ENCODE results near the gene ACSS1. TPM values are rescaled to one million over a fixed set of nuclear protein-coding genes. Genes with fewer than 3 reads are reported as not detected.

ACSS1 gene
- polyA plus RNA-seq, 4 donors, result 27.9 to 106 (median 55.4) TPM

DNA sequence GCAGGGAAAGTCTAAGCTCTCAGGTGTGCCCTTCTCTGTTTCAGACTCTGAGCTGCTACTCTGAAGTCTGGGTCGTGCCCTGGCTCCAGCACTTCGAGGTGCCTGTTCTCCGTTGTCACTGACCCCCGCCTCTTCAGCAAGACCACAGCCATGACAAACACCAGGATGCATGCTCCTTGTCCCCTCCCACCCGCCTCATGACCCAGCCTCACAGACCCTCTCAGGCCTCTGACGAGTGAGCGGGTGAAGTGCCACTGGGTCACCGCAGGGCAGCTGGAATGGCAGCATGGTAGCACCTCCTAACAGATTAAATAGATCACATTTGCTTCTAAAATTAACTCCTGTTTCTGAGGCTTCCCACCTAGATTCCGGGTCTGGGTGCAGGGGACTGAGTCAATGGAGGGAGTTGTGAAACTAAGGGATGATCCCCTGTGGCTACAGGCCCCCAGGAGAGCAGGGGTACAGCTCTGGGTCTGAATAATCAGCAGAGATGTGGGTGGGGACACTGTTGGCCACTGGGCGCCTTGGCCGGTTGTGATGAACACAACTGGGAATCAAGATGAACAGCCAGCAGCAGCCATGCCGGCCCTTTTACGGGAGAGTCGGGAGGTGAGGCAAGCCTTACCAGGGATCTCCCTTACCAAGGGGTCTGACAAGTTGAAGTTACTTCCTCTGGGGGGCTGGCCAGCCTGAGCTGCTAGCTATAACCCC is 98.2 kb downstream of the ACSS1 start:
- Histone ChIP-seq H3K27ac (ENCODE audit: low read depth in 1 of 3, low read length in 2 of 3) (no peak overlapping the region), H3K4me1 (ENCODE audit: control insufficient read depth in 3 of 3, insufficient read depth in 2 of 3, low read depth in 1 of 3, low read length in 2 of 3) (no peaks in the 10 kb centered on the region), H3K36me3 (ENCODE audit: control insufficient read depth in 3 of 3, insufficient read depth in 2 of 3, low read depth in 1 of 3, low read length in 3 of 3) (peaks cover 18 to 68% (median 23%) of the 10 kb centered on the region in 3 donors), H3K4me3 (ENCODE audit: low read depth in 1 of 3, low read length in 3 of 3) (no peak overlapping the region), H3K9me3 (ENCODE audit: control insufficient read depth in 2 of 2, insufficient read depth in 1 of 2, low read depth in 1 of 2, low read length in 1 of 2) (no peaks in the 10 kb centered on the region), H3K27me3 (ENCODE audit: control insufficient read depth in 3 of 3, insufficient read depth in 3 of 3, low read length in 3 of 3) (no peaks in the 10 kb centered on the region)
- DNase-seq (no peak), FAIRE-seq (no peak)
- 90 to 93% (median 92%) methylated on average over 14 of the region's 14 CpGs for WGBS, 3 donors

- no peaks in the 10 kb centered on the region for H3K4me1 ChIP-seq (ENCODE audit: control insufficient read depth in 3 of 3, insufficient read depth in 2 of 3, low read depth in 1 of 3, low read length in 2 of 3)
- WGBS, 3 donors, result 86 to 90% (median 90%) methylated on average over 20 of the region's 20 CpGs
- H3K27me3 ChIP-seq (ENCODE audit: control insufficient read depth in 3 of 3, insufficient read depth in 3 of 3, low read length in 3 of 3), result no peaks in the 10 kb centered on the region
- H3K4me3 ChIP-seq (ENCODE audit: low read depth in 1 of 3, low read length in 3 of 3), result no peak overlapping the region
- no peak for FAIRE-seq
- H3K27ac ChIP-seq (ENCODE audit: low read depth in 1 of 3, low read length in 2 of 3), result no peak overlapping the region
- peaks cover 13 to 61% (median 16%) of the 10 kb centered on the region in 3 donors for H3K36me3 ChIP-seq (ENCODE audit: control insufficient read depth in 3 of 3, insufficient read depth in 2 of 3, low read depth in 1 of 3, low read length in 3 of 3)
- no peaks in the 10 kb centered on the region for H3K9me3 ChIP-seq (ENCODE audit: control insufficient read depth in 2 of 2, insufficient read depth in 1 of 2, low read depth in 1 of 2, low read length in 1 of 2)
- DNase-seq, result no peak
Observed at GRCh38 chr20:24958506-24959385, 99.2 kb downstream of the ACSS1 start.

DNA sequence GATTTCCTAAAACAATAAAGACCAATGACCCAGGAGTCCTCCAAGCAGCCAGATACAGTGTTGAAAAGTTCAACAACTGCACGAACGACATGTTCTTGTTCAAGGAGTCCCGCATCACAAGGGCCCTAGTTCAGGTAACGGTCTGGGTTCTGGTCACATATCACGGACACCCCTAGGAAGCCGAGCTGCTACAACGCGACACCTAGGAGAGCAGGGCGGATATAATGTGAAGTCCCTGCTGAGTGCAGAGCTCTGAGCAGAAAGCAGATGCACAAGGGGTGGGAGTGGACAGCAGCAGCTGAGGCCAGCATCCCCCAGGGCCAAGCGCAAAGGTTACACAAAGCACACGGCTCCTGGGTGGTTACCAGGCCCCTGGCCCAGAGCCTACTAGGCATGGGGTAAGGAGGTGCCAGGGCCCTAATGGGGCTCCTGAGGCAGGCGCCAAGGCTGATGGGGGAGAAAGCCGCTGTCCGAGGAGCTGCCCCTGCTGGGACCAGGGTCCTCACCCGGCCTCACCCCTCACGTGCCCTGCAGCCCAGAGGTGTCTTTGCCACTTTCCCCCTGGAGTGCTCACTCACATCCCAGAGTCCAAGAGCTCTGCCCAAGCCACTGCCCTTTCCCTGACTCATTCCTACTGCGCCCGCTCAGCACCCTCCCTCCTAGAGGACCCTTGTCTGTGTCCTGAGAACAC is 100.5 kb downstream of the ACSS1 start:
- Histone ChIP-seq H3K4me3 (ENCODE audit: low read depth in 1 of 3, low read length in 3 of 3) (no peak overlapping the region), H3K27me3 (ENCODE audit: control insufficient read depth in 3 of 3, insufficient read depth in 3 of 3, low read length in 3 of 3) (no peaks in the 10 kb centered on the region), H3K27ac (ENCODE audit: low read depth in 1 of 3, low read length in 2 of 3) (no peak overlapping the region), H3K9me3 (ENCODE audit: control insufficient read depth in 2 of 2, insufficient read depth in 1 of 2, low read depth in 1 of 2, low read length in 1 of 2) (no peaks in the 10 kb centered on the region), H3K36me3 (ENCODE audit: control insufficient read depth in 3 of 3, insufficient read depth in 2 of 3, low read depth in 1 of 3, low read length in 3 of 3) (peaks cover 6 to 51% (median 10%) of the 10 kb centered on the region in 3 donors), H3K4me1 (ENCODE audit: control insufficient read depth in 3 of 3, insufficient read depth in 2 of 3, low read depth in 1 of 3, low read length in 2 of 3) (no peaks in the 10 kb centered on the region)
- 94 to 95% (median 95%) methylated on average over 18 of the region's 18 CpGs for WGBS, 3 donors
- no peak for FAIRE-seq
- DNase-seq, result no peak

Other genes with a start within 250 kb of the ACSS1 start
- 1 to 10 TPM in 3 of 4 donors, under 1 TPM in 1; 0.89 to 4.9 (median 2.8) TPM for gene CST7, start 108.9 kb downstream of the ACSS1 start, polyA plus RNA-seq
- 10 to 100 TPM; 12.3 to 50.9 (median 34.1) TPM for gene APMAP, start 65.4 kb downstream of the ACSS1 start, polyA plus RNA-seq
- gene VSX1, start 24.0 kb upstream of the ACSS1 start, polyA plus RNA-seq, result under 1 TPM in 1 of 4 donors, not detected in 3; 0.04 TPM
- 100 to 1,000 TPM in 3 of 4 donors, 10 to 100 TPM in 1; 84.1 to 242 (median 140) TPM for gene ENTPD6, start 137.6 kb upstream of the ACSS1 start, polyA plus RNA-seq
- gene PYGB, start 189.9 kb upstream of the ACSS1 start, polyA plus RNA-seq, result 10 to 100 TPM; 25.7 to 38.4 (median 32.7) TPM

Measured in small intestine (tissue), 7 donors.